H1 (cell line): Measurements from ENCODE around the gene ABCC10. TPM values are rescaled to one million over a fixed set of nuclear protein-coding genes. Genes with fewer than 3 reads are reported as not detected.

Source experiments
- CTCF ChIA-PET: fragments of 300-600 bp; sonication (Branson Sonifier 250); formaldehyde crosslinking; loops from one replicate; lab custom pipeline; 2021; ENCODE audit not compliant: partially characterized antibody; lab: Charles Lee
- POLR2A ChIA-PET: fragments of 300-600 bp; sonication (Branson Sonifier 250); formaldehyde crosslinking; loops from one replicate; lab custom pipeline; 2021; ENCODE audit warnings: inconsistent platforms; ENCODE audit not compliant: partially characterized antibody; lab: Charles Lee
- DNase-seq, 2 experiments: peaks; one replicate each; pipeline versions ENCODE4 v3.0.0 to v3.0.0-alpha.2; 2010 to 2022; ENCODE audit warnings: low spot score in 2 of 2, low read depth in 1 of 2, mixed read lengths in 1 of 2
- FAIRE-seq: peaks from 2 replicates; lab custom pipeline; 2011; peaks lifted over from hg19 to GRCh38; lab: Jason Lieb, UNC
- H2AFZ ChIP-seq: 2 replicates; pipeline ENCODE4 v1.8.1; 2012; ENCODE audit warnings: low read length, inconsistent platforms
- H2AK5ac ChIP-seq: 2 replicates; pipeline ENCODE4 v1.6.1; 2013; ENCODE audit warnings: low read depth, low read length
- H2BK120ac ChIP-seq: replicated peaks from 2 replicates; pipeline ENCODE3; 2013; ENCODE audit warnings: low read depth, low read length, inconsistent platforms
- H2BK12ac ChIP-seq: 2 replicates; pipeline ENCODE4 v1.6.1; 2013; ENCODE audit warnings: low read depth, low read length
- H2BK15ac ChIP-seq: 2 replicates; pipeline ENCODE4 v1.6.1; 2013; ENCODE audit warnings: low read length
- H2BK20ac ChIP-seq: 2 replicates; pipeline ENCODE4 v1.6.1; 2013; ENCODE audit warnings: low read length
- H2BK5ac ChIP-seq: 2 replicates; pipeline ENCODE4 v1.6.1; 2013; ENCODE audit warnings: low read depth, low read length
- H3K14ac ChIP-seq: 2 replicates; pipeline ENCODE4 v1.6.1; 2013; ENCODE audit warnings: inconsistent platforms; ENCODE audit not compliant: insufficient read length
- H3K18ac ChIP-seq: 2 replicates; pipeline ENCODE4 v1.6.1; 2013; ENCODE audit warnings: low read length; ENCODE audit errors: extremely low read depth
- H3K23ac ChIP-seq: 2 replicates; pipeline ENCODE4 v1.6.1; 2013; ENCODE audit warnings: inconsistent platforms; ENCODE audit not compliant: insufficient read length
- H3K23me2 ChIP-seq: 2 replicates; pipeline ENCODE4 v1.6.1; 2013; ENCODE audit warnings: low read depth, low read length
- H3K27ac ChIP-seq: 2 replicates; pipeline ENCODE4 v1.6.1; 2011; ENCODE audit warnings: low read depth, low read length, inconsistent platforms
- H3K27me3 ChIP-seq, 4 experiments: replicated peaks in 1 of 4; 1 replicate in 1 of 4; 2 replicates in 3 of 4; pipeline versions ENCODE4 v1.6.1 to v1.8.1; 2011 to 2013; ENCODE audit warnings: low read length in 3 of 4, mild to moderate bottlenecking in 3 of 4, inconsistent platforms in 2 of 4, mixed read lengths in 2 of 4, moderate library complexity in 1 of 4; ENCODE audit not compliant: control insufficient read depth in 3 of 4, insufficient read depth in 3 of 4; ENCODE audit errors: extremely low read depth in 1 of 4
- H3K36me3 ChIP-seq, 4 experiments: 2 replicates each; pipeline versions ENCODE4 v1.6.1 to v1.8.1; 2011 to 2013; ENCODE audit warnings: mild to moderate bottlenecking in 4 of 4, low read length in 3 of 4, moderate library complexity in 2 of 4, control low read depth in 1 of 4, inconsistent platforms in 1 of 4; ENCODE audit not compliant: insufficient read depth in 4 of 4, control insufficient read depth in 2 of 4
- H3K4ac ChIP-seq: replicated peaks from 2 replicates; pipeline ENCODE3; 2013; ENCODE audit warnings: low read length, low read depth, mixed read lengths, inconsistent platforms; ENCODE audit not compliant: insufficient read length
- H3K4me1 ChIP-seq, 4 experiments: replicated peaks in 1 of 4; 1 replicate in 1 of 4; 2 replicates in 3 of 4; pipeline versions ENCODE4 v1.6.1 to v1.8.1; 2011 to 2013; ENCODE audit warnings: low read length in 3 of 4, inconsistent platforms in 2 of 4, mixed read lengths in 1 of 4; ENCODE audit not compliant: insufficient read depth in 4 of 4, control insufficient read depth in 3 of 4
- H3K4me2 ChIP-seq, 2 experiments: 2 replicates each; pipeline versions ENCODE4 v1.6.1 to v1.8.1; 2011 to 2013; ENCODE audit warnings: low read depth in 2 of 2, low read length in 2 of 2, control low read depth in 1 of 2, inconsistent platforms in 1 of 2, mild to moderate bottlenecking in 1 of 2; ENCODE audit not compliant: insufficient read depth in 1 of 2
- H3K4me3 ChIP-seq, 4 experiments: fragments of 200-600, 300-600 bp in 1 of 4; sonication (generic), shearing (Covaris generic), sonication (Bioruptor Twin) in 1 of 4; 2 replicates each; pipeline versions ENCODE4 v1.5.1 to v1.8.1; 2011 to 2016; ENCODE audit warnings: low read length in 4 of 4, low read depth in 3 of 4, control low read depth in 2 of 4, inconsistent platforms in 2 of 4, mild to moderate bottlenecking in 2 of 4, mixed read lengths in 1 of 4, moderate library complexity in 1 of 4; ENCODE audit not compliant: insufficient read depth in 2 of 4; ENCODE audit errors: extremely low read depth in 1 of 4
- H3K56ac ChIP-seq: replicated peaks from 2 replicates; pipeline ENCODE3; 2013; ENCODE audit warnings: low read depth, mild to moderate bottlenecking, mixed read lengths, low read length, inconsistent platforms; ENCODE audit not compliant: insufficient read length
- H3K79me1 ChIP-seq: 2 replicates; pipeline ENCODE4 v1.6.1; 2013; ENCODE audit warnings: low read depth, low read length, control low read depth
- H3K79me2 ChIP-seq, 2 experiments: 2 replicates each; pipeline versions ENCODE4 v1.6.1 to v1.8.1; 2012 to 2013; ENCODE audit warnings: low read length in 2 of 2, mild to moderate bottlenecking in 2 of 2, inconsistent platforms in 1 of 2; ENCODE audit not compliant: insufficient read depth in 2 of 2, control insufficient read depth in 1 of 2
- H3K9ac ChIP-seq, 4 experiments: replicated peaks in 1 of 4; 1 replicate in 1 of 4; 2 replicates in 3 of 4; pipeline versions ENCODE4 v1.6.1 to v1.8.1; 2011 to 2013; ENCODE audit warnings: low read depth in 3 of 4, low read length in 3 of 4, control low read depth in 2 of 4, mild to moderate bottlenecking in 2 of 4, moderate library complexity in 2 of 4, inconsistent platforms in 1 of 4; ENCODE audit errors: extremely low read depth in 1 of 4
- H3K9me3 ChIP-seq, 2 experiments: 2 replicates each; pipeline versions ENCODE4 v1.6.1 to v1.8.1; 2012 to 2013; ENCODE audit warnings: mild to moderate bottlenecking in 2 of 2, moderate library complexity in 2 of 2, control low read depth in 1 of 2, inconsistent platforms in 1 of 2, low read depth in 1 of 2, low read length in 1 of 2, mixed read lengths in 1 of 2; ENCODE audit not compliant: insufficient read depth in 2 of 2
- H4K20me1 ChIP-seq, 2 experiments: replicated peaks in 1 of 2; 2 replicates each; pipeline versions ENCODE3 to v1.8.1; 2011 to 2013; ENCODE audit warnings: inconsistent platforms in 2 of 2, low read length in 2 of 2, mild to moderate bottlenecking in 1 of 2; ENCODE audit not compliant: insufficient read depth in 2 of 2, control insufficient read depth in 1 of 2
- H4K5ac ChIP-seq: 2 replicates; pipeline ENCODE4 v1.6.1; 2013; ENCODE audit warnings: low read length, low read depth, mixed read lengths, inconsistent platforms; ENCODE audit not compliant: insufficient read length
- H4K8ac ChIP-seq: 2 replicates; pipeline ENCODE4 v1.8.0; 2013; ENCODE audit warnings: mild to moderate bottlenecking, moderate library complexity, low read length, inconsistent platforms; ENCODE audit not compliant: insufficient read depth; ENCODE audit errors: extremely low read depth
- H4K91ac ChIP-seq: replicated peaks from 2 replicates; pipeline ENCODE3; 2013; ENCODE audit warnings: low read length, mixed read lengths, inconsistent platforms; ENCODE audit not compliant: insufficient read length
- CBX8 ChIP-seq: fragments of 300-800, 300-1000 bp; sonication (generic); IDR thresholded peaks from 2 replicates; pipeline ENCODE4 v1.7.1; 2016; ENCODE audit warnings: low read depth, low read length, borderline replicate concordance
- KDM4A ChIP-seq: IDR thresholded peaks from one replicate; pipeline ENCODE4 v1.7.1; 2012; ENCODE audit warnings: low read depth, mild to moderate bottlenecking, moderate library complexity, low read length, inconsistent platforms; ENCODE audit not compliant: severe bottlenecking
- MAX ChIP-seq: IDR thresholded peaks from 2 replicates; pipeline ENCODE4 v1.6.1; 2012; ENCODE audit warnings: inconsistent platforms
- NRF1 ChIP-seq: IDR thresholded peaks from 2 replicates; pipeline ENCODE4 v1.6.1; 2011; ENCODE audit warnings: mild to moderate bottlenecking, low read depth, low read length, improper control_type of control experiment
- RNF2 ChIP-seq: fragments of 200-900, 300-1000 bp; sonication (generic); IDR thresholded peaks from 2 replicates; pipeline ENCODE4 v1.7.1; 2016; ENCODE audit warnings: borderline replicate concordance, low read depth, mild to moderate bottlenecking, antibody characterized with exemption, low read length; ENCODE audit not compliant: poor library complexity, severe bottlenecking; ENCODE audit errors: missing control alignments
- TEAD4 ChIP-seq: IDR thresholded peaks from 2 replicates; pipeline ENCODE4 v1.6.1; 2012; ENCODE audit warnings: low read depth, low read length, inconsistent platforms, mixed read lengths
- ZNF274 ChIP-seq: IDR thresholded peaks from 2 replicates; pipeline ENCODE4 v1.7.0; 2012; ENCODE audit warnings: low read length, borderline replicate concordance; ENCODE audit errors: extremely low read depth
- WGBS, 2 experiments: shearing (Covaris generic) in 1 of 2; methylation state at CpG; one replicate each; pipeline versions ENCODE4 v1.1.6 to v1.1.7; 2013 to 2015; ENCODE audit warnings: low lambda C conversion rate in 2 of 2, mixed read lengths in 2 of 2, inconsistent platforms in 1 of 2, low coverage in 1 of 2, missing lambda C conversion rate in 1 of 2; ENCODE audit not compliant: insufficient replicate concordance in 2 of 2, insufficient coverage in 1 of 2, insufficient read length in 1 of 2; ENCODE audit errors: extremely low coverage in 1 of 2, missing lambda C conversion rate in 1 of 2; 5-methylcytosine and 5-hydroxymethylcytosine counted together
- polyA plus RNA-seq, 7 experiments: library from polyadenylated mRNA; depleted of rRNA in 3 of 7; stranded (reverse) in 5 of 7; unstranded in 2 of 7; fragments of >200 nt in 5 of 7; fragments of 200-250 nt in 2 of 7; gene quantifications; 1 replicate in 5 of 7; 2 replicates in 1 of 7; 4 replicates in 1 of 7; pipeline versions ENCODE4 v1.2.1 to v1.2.3, GENCODE V29; 2011 to 2013; ENCODE audit warnings: missing spikeins in 2 of 7, mixed read lengths in 2 of 7
- total RNA-seq: library from RNA; stranded (reverse); fragmentation: NEBNext Ultra II Directional; extraction: Animal tissue kit (Norgen Biotek cat#: 25700); gene quantifications from 2 replicates; pipeline ENCODE4 v1.2.1, GENCODE V29; 2021

The ABCC10 gene
- total and polyA plus RNA-seq, 2 of the 8 experiments (the other 6 are each of a cell fraction or from before 2014, with no cell fraction given): 15.5 to 24.6 TPM

- DNase-seq (no peak), FAIRE-seq (no peak)
- CTCF ChIA-PET: interaction anchor here (0.8 to 21.2 kb wide), 6 partner anchors 12 to 77 kb away, joined by 3 to 495 read pairs (median 6); partner anchors contain the start of gene LRRC73
- no peak overlapping the region for H3K4me2 ChIP-seq
- peaks cover 0 to 18% (median 1%) of the 10 kb centered on the region in 4 experiments; a peak in 4 of 8 replicates for H3K36me3 ChIP-seq
- no peak overlapping the region for H4K5ac ChIP-seq
- no peak overlapping the region for H2AFZ ChIP-seq
- H3K9me3 ChIP-seq: no peaks in the 10 kb centered on the region
- POLR2A ChIA-PET: interaction anchor here (0.6 to 1.5 kb wide), 2 partner anchors 36 to 43 kb away, joined by 3 read pairs; no protein-coding TSS in a partner anchor
- H3K4me3 ChIP-seq: no peak overlapping the region
- peaks cover 9% of the 10 kb centered on the region; the same call in 1 of the 2 replicates for H3K23me2 ChIP-seq
- 100% methylated on average over 4 of the region's 4 CpGs; no CpG with 5 or more reads in 1 of the 2 experiments for WGBS, 2 experiments
- no peak overlapping the region for H3K27ac ChIP-seq
- no peaks in the 10 kb centered on the region for H3K79me2 ChIP-seq
- H2BK20ac ChIP-seq: no peak overlapping the region
- no peak overlapping the region for H3K56ac ChIP-seq
- no peak overlapping the region for H3K23ac ChIP-seq
- H3K4ac ChIP-seq: no peak overlapping the region
- no peaks in the 10 kb centered on the region for H3K79me1 ChIP-seq
- no peak overlapping the region for H4K8ac ChIP-seq
- no peak overlapping the region for H2BK15ac ChIP-seq
- no peak overlapping the region for H2BK120ac ChIP-seq
- peaks cover 0 to 2% of the 10 kb centered on the region in 2 experiments for H4K20me1 ChIP-seq
- no peak overlapping the region for H4K91ac ChIP-seq
- H2BK12ac ChIP-seq: no peak overlapping the region
- peaks cover 0 to 4% (median 2%) of the 10 kb centered on the region in 4 experiments; a peak in 3 of 7 replicates for H3K4me1 ChIP-seq
- H2BK5ac ChIP-seq: no peak overlapping the region
- H3K9ac ChIP-seq: no peak overlapping the region
- peaks cover 7 to 25% (median 19%) of the 10 kb centered on the region in 4 experiments for H3K27me3 ChIP-seq
- no peak overlapping the region for H2AK5ac ChIP-seq
- H3K14ac ChIP-seq: no peak overlapping the region
- no peak overlapping the region for H3K18ac ChIP-seq
- TF ChIP-seq KDM4A: no peak
- TF ChIP-seq RNF2: no peak
- no peak for TF ChIP-seq CBX8
- TF ChIP-seq ZNF274: no peak
- no peak for TF ChIP-seq NRF1
- no peak for TF ChIP-seq MAX
- no peak for TF ChIP-seq TEAD4
Observed at GRCh38 chr6:43452896-43453295, 25.6 kb downstream of the ABCC10 start.
